ENCODE data around the gene GATB.

GRCh38 chr4:151760002-151760401 is 805 bp downstream of the GATB start:
- TF ChIP-seq CTCF (IDR thresholded peaks at IDR 0.05; ENCODE audit: low read depth, low read length) (no peak), EZH2phosphoT487 (IDR thresholded peaks at IDR 0.05; ENCODE audit: low read depth) (no peak)
